ES-I3 (cell line): ENCODE results near the gene INPP4B.

Experiments used
- H3K36me3 ChIP-seq: 2 replicates; pipeline ENCODE4 v1.6.1; 2013; ENCODE audit warnings: mild to moderate bottlenecking, low read length, control low read depth, moderate library complexity; ENCODE audit not compliant: insufficient read depth
- H3K4me1 ChIP-seq: 2 replicates; pipeline ENCODE4 v1.6.1; 2013; ENCODE audit warnings: mild to moderate bottlenecking, control low read depth, low read length; ENCODE audit not compliant: insufficient read depth
- H3K9ac ChIP-seq: 2 replicates; pipeline ENCODE4 v1.6.1; 2013; ENCODE audit warnings: low read depth, mild to moderate bottlenecking, low read length, moderate library complexity
- H3K9me3 ChIP-seq: 2 replicates; pipeline ENCODE4 v1.6.1; 2013; ENCODE audit warnings: mild to moderate bottlenecking, low read length, moderate library complexity; ENCODE audit not compliant: control insufficient read depth, insufficient read depth

Gene INPP4B

GRCh38 chr4:142358656-142359055 is 487.4 kb downstream of the INPP4B start:
- H3K9me3 ChIP-seq = no peaks in the 10 kb centered on the region
- no peaks in the 10 kb centered on the region; the same call in 1 of the 2 replicates for H3K36me3 ChIP-seq
- no peak overlapping the region for H3K9ac ChIP-seq
- H3K4me1 ChIP-seq = 0 out of 2 replicates have a peak, but pooled peaks cover 4% of the 10 kb centered on the region

- Histone ChIP-seq H3K4me1 (0 out of 2 replicates have a peak, but pooled peaks cover 4% of the 10 kb centered on the region), H3K36me3 (no peaks in the 10 kb centered on the region; the same call in 1 of the 2 replicates), H3K9ac (no peak overlapping the region), H3K9me3 (no peaks in the 10 kb centered on the region)
Measured at GRCh38 chr4:142356801-142357200, 489.3 kb downstream of the INPP4B start.

- Histone ChIP-seq H3K36me3 (no peaks in the 10 kb centered on the region; the same call in 1 of the 2 replicates), H3K9me3 (no peaks in the 10 kb centered on the region), H3K4me1 (0 out of 2 replicates have a peak, but pooled peaks cover 4% of the 10 kb centered on the region), H3K9ac (no peak overlapping the region)
Measured at GRCh38 chr4:142356118-142356759, 489.9 kb downstream of the INPP4B start.

GRCh38 chr4:142355421-142355930 is 490.6 kb downstream of the INPP4B start:
- 0 out of 2 replicates have a peak, but pooled peaks cover 4% of the 10 kb centered on the region for H3K4me1 ChIP-seq
- H3K36me3 ChIP-seq = no peaks in the 10 kb centered on the region; the same call in 1 of the 2 replicates
- H3K9me3 ChIP-seq = no peaks in the 10 kb centered on the region
- H3K9ac ChIP-seq = no peak overlapping the region

- Histone ChIP-seq H3K4me1 (0 out of 2 replicates have a peak, but pooled peaks cover 4% of the 10 kb centered on the region), H3K9me3 (no peaks in the 10 kb centered on the region), H3K36me3 (no peaks in the 10 kb centered on the region; the same call in 1 of the 2 replicates), H3K9ac (no peak overlapping the region)
Measured at GRCh38 chr4:142354794-142355420, 491.2 kb downstream of the INPP4B start.

- Histone ChIP-seq H3K36me3 (no peaks in the 10 kb centered on the region; the same call in 1 of the 2 replicates), H3K4me1 (0 out of 2 replicates have a peak, but pooled peaks cover 4% of the 10 kb centered on the region), H3K9me3 (no peaks in the 10 kb centered on the region), H3K9ac (no peak overlapping the region)
Measured at GRCh38 chr4:142354041-142354440, 492.1 kb downstream of the INPP4B start.

GRCh38 chr4:142353149-142353738 is 492.9 kb downstream of the INPP4B start:
- H3K4me1 ChIP-seq = 0 out of 2 replicates have a peak, but pooled peaks cover 4% of the 10 kb centered on the region
- H3K9me3 ChIP-seq = no peaks in the 10 kb centered on the region
- no peaks in the 10 kb centered on the region for H3K36me3 ChIP-seq
- H3K9ac ChIP-seq = no peak overlapping the region

- 0 out of 2 replicates have a peak, but pooled peaks cover 4% of the 10 kb centered on the region for H3K4me1 ChIP-seq
- H3K9ac ChIP-seq = no peak overlapping the region
- no peaks in the 10 kb centered on the region for H3K36me3 ChIP-seq
- H3K9me3 ChIP-seq = no peaks in the 10 kb centered on the region
Measured at GRCh38 chr4:142352712-142353111, 493.4 kb downstream of the INPP4B start.

- Histone ChIP-seq H3K36me3 (no peaks in the 10 kb centered on the region), H3K9me3 (no peaks in the 10 kb centered on the region), H3K9ac (no peak overlapping the region), H3K4me1 (0 out of 2 replicates have a peak, but pooled peaks cover 4% of the 10 kb centered on the region)
Measured at GRCh38 chr4:142351958-142352357, 494.1 kb downstream of the INPP4B start.

- H3K9me3 ChIP-seq = no peaks in the 10 kb centered on the region
- H3K4me1 ChIP-seq = 0 out of 2 replicates have a peak, but pooled peaks cover 4% of the 10 kb centered on the region
- H3K9ac ChIP-seq = no peak overlapping the region
- H3K36me3 ChIP-seq = no peaks in the 10 kb centered on the region
Measured at GRCh38 chr4:142350871-142351270, 495.2 kb downstream of the INPP4B start.

- H3K9me3 ChIP-seq = no peaks in the 10 kb centered on the region
- H3K4me1 ChIP-seq = no peaks in the 10 kb centered on the region
- H3K36me3 ChIP-seq = no peaks in the 10 kb centered on the region
- H3K9ac ChIP-seq = no peak overlapping the region
Measured at GRCh38 chr4:142348613-142349021, 497.5 kb downstream of the INPP4B start.

GRCh38 chr4:142347241-142347640 is 498.9 kb downstream of the INPP4B start:
- Histone ChIP-seq H3K9ac (no peak overlapping the region), H3K9me3 (no peaks in the 10 kb centered on the region), H3K36me3 (no peaks in the 10 kb centered on the region), H3K4me1 (no peaks in the 10 kb centered on the region)

- Histone ChIP-seq H3K36me3 (no peaks in the 10 kb centered on the region), H3K9ac (no peak overlapping the region), H3K4me1 (no peaks in the 10 kb centered on the region), H3K9me3 (no peaks in the 10 kb centered on the region; the same call in 1 of the 2 replicates)
Measured at GRCh38 chr4:142345924-142346323, 500.2 kb downstream of the INPP4B start.

- Histone ChIP-seq H3K9me3 (no peaks in the 10 kb centered on the region; the same call in 1 of the 2 replicates), H3K9ac (no peak overlapping the region), H3K4me1 (no peaks in the 10 kb centered on the region), H3K36me3 (no peaks in the 10 kb centered on the region)
Measured at GRCh38 chr4:142341268-142341667, 504.8 kb downstream of the INPP4B start.
